PFSK-1 (cell line): Measurements from ENCODE around the gene LAMP1.

Experiments used
- FOXP2 ChIP-seq: optimal IDR thresholded peaks from 2 replicates; pipeline ENCODE3; 2011; ENCODE audit warnings: borderline replicate concordance, control low read depth, inconsistent platforms; ENCODE audit not compliant: insufficient read depth; ENCODE audit errors: extremely low read length, extremely low read depth
- POLR2AphosphoS5 ChIP-seq: IDR thresholded peaks from 2 replicates; pipeline ENCODE4 v1.6.1; 2012; ENCODE audit warnings: low read depth, mild to moderate bottlenecking, control low read depth, low read length, moderate library complexity
- SIN3A ChIP-seq: IDR thresholded peaks from 2 replicates; pipeline ENCODE4 v1.6.1; 2012; ENCODE audit warnings: mild to moderate bottlenecking, low read length, moderate library complexity, borderline replicate concordance; ENCODE audit not compliant: insufficient read depth
- TAF1 ChIP-seq: IDR thresholded peaks from 2 replicates; pipeline ENCODE4 v1.6.1; 2012; ENCODE audit warnings: low read length, control low read depth, borderline replicate concordance; ENCODE audit not compliant: insufficient read depth
- TF ChIP-seq, protein P1 (sequence below), 2 experiments: IDR thresholded peaks; 2 replicates each; pipeline versions ENCODE4 v1.6.1 to v1.8.0; 2011 to 2012; ENCODE audit warnings: low read depth in 2 of 2, low read length in 2 of 2, control low read depth in 1 of 2, inconsistent platforms in 1 of 2, mild to moderate bottlenecking in 1 of 2, moderate library complexity in 1 of 2; ENCODE audit not compliant: insufficient read depth in 1 of 2

Gene LAMP1

GRCh38 chr13:113365583-113365970 is 68.5 kb downstream of the LAMP1 start:
- TF ChIP-seq, protein P1, sequence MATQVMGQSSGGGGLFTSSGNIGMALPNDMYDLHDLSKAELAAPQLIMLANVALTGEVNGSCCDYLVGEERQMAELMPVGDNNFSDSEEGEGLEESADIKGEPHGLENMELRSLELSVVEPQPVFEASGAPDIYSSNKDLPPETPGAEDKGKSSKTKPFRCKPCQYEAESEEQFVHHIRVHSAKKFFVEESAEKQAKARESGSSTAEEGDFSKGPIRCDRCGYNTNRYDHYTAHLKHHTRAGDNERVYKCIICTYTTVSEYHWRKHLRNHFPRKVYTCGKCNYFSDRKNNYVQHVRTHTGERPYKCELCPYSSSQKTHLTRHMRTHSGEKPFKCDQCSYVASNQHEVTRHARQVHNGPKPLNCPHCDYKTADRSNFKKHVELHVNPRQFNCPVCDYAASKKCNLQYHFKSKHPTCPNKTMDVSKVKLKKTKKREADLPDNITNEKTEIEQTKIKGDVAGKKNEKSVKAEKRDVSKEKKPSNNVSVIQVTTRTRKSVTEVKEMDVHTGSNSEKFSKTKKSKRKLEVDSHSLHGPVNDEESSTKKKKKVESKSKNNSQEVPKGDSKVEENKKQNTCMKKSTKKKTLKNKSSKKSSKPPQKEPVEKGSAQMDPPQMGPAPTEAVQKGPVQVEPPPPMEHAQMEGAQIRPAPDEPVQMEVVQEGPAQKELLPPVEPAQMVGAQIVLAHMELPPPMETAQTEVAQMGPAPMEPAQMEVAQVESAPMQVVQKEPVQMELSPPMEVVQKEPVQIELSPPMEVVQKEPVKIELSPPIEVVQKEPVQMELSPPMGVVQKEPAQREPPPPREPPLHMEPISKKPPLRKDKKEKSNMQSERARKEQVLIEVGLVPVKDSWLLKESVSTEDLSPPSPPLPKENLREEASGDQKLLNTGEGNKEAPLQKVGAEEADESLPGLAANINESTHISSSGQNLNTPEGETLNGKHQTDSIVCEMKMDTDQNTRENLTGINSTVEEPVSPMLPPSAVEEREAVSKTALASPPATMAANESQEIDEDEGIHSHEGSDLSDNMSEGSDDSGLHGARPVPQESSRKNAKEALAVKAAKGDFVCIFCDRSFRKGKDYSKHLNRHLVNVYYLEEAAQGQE (IDR thresholded peaks at IDR 0.05; ENCODE audit: insufficient read depth in 1 of 2, low read depth in 2 of 2, low read length in 2 of 2) = no peak

- TF ChIP-seq FOXP2 = no peak
- no peak for TF ChIP-seq TAF1
- TF ChIP-seq POLR2AphosphoS5 = no peak
- TF ChIP-seq, protein P1 (IDR thresholded peaks at IDR 0.05; ENCODE audit: insufficient read depth in 1 of 2, low read depth in 2 of 2, low read length in 2 of 2) = no peak
- TF ChIP-seq SIN3A = no peak
These were observed 69.0 kb downstream of the LAMP1 start for GRCh38 chr13:113365971-113366588.

DNA sequence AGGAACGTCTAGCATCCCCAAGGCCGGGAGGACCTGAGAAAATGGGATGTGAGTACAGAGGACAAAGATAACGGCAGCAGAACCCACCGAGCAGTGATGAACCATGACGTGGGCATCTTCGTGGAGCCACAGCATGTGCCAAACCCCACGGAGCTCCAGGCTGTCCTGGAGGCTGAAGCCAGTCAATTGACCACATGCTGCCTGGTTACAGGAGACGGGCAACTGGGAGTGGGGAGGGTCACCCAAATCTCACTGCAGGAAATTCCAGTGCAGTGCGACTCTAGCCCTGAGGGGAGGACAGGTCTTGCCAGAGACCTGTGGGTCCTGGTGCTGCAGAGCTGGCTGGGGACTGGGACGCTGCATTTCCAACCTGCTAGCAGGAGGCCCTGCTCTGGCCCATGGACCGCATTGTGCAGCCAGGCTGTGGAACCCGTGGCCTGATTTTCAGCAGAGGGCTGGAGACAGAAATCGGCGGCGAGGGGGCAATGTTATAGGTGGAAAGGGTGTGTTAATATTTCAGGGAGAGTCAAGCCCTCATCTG is 70.1 kb downstream of the LAMP1 start:
- TF ChIP-seq, protein P1 (IDR thresholded peaks at IDR 0.05; ENCODE audit: insufficient read depth in 1 of 2, low read depth in 2 of 2, low read length in 2 of 2) = no peak
- TF ChIP-seq POLR2AphosphoS5 = no peak
- no peak for TF ChIP-seq SIN3A
- TF ChIP-seq TAF1 = no peak
- TF ChIP-seq FOXP2 = no peak

DNA sequence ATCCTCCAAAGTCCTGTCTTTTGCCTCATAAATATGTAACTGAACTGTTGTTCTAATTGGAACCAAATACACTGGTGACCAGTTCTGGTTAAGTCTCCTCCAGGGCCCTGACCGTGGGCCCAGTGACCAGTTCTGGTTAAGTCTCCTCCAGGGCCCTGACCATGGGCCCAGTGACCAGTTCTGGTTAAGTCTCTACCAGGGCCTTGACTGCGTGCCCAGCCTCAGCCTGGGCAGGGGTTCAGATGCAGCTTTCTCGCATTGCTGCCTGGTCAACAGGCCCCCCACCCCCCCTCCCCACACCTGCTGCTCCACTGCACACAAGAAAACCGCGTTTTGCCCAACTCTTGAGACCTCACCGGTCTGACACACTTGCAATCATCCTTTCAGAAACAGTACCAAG is 70.7 kb downstream of the LAMP1 start:
- TF ChIP-seq FOXP2 (no peak), TAF1 (no peak)
- TF ChIP-seq, protein P1 (IDR thresholded peaks at IDR 0.05; ENCODE audit: insufficient read depth in 1 of 2, low read depth in 2 of 2, low read length in 2 of 2) = no peak

DNA sequence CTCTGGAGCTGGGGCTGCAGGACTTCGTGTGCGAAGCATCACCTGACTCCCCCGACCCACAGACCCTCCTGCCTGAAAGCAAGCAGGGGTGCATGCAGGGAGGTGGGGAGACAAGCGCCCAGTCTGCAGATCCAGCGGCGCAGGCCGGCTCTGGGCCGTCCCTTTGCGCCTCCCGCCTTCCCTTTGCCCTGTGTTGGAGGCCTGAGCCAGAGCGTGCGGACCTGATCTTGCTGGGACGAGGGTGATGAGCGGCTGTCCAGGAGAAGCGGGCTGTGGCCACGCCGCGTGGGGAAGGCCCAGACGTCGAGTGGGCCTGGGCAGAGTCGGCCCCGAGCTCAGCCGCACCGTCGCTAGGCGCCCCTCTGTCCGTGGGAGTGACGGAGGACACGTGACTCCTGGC is 72.2 kb downstream of the LAMP1 start:
- TF ChIP-seq FOXP2 (no peak), POLR2AphosphoS5 (no peak), TAF1 (no peak), SIN3A (no peak)
- TF ChIP-seq, protein P1 (IDR thresholded peaks at IDR 0.05; ENCODE audit: insufficient read depth in 1 of 2, low read depth in 2 of 2, low read length in 2 of 2) = no peak
